Measurements from ENCODE around the gene TMEM236.

TMEM236 gene

GRCh38 chr10:17816199-17816598 is 64.2 kb downstream of the TMEM236 start:
- DNase-seq (ENCODE audit: low read depth) = no peak
- no peak for TF ChIP-seq CTCF (IDR thresholded peaks at IDR 0.05; ENCODE audit: low read depth, low read length, missing control alignments)

GRCh38 chr10:17817316-17817715 is 65.3 kb downstream of the TMEM236 start:
- no peak for TF ChIP-seq CTCF (IDR thresholded peaks at IDR 0.05; ENCODE audit: low read depth, low read length, missing control alignments)
- H3K4me3 ChIP-seq (ENCODE audit: low read depth, low read length) = no peak overlapping the region
- no peak for DNase-seq (ENCODE audit: low read depth)

More at GRCh38 chr10:17816199-17816598, 64.2 kb downstream of the TMEM236 start:
- no peak overlapping the region for H3K4me3 ChIP-seq (ENCODE audit: low read depth, low read length)

GRCh38 chr10:17817790-17818189 is 65.8 kb downstream of the TMEM236 start:
- no peak for DNase-seq (ENCODE audit: low read depth)
- no peak for TF ChIP-seq CTCF (IDR thresholded peaks at IDR 0.05; ENCODE audit: low read depth, low read length, missing control alignments)

GRCh38 chr10:17819836-17820235 is 67.8 kb downstream of the TMEM236 start:
- no peak for DNase-seq (ENCODE audit: low read depth)
- no peak for TF ChIP-seq CTCF (IDR thresholded peaks at IDR 0.05; ENCODE audit: low read depth, low read length, missing control alignments)
- no peak overlapping the region for H3K4me3 ChIP-seq (ENCODE audit: low read depth, low read length)

More at GRCh38 chr10:17817790-17818189, 65.8 kb downstream of the TMEM236 start:
- no peak overlapping the region for H3K4me3 ChIP-seq (ENCODE audit: low read depth, low read length)

- no peak for DNase-seq (ENCODE audit: low read depth)
- no peak for TF ChIP-seq CTCF (IDR thresholded peaks at IDR 0.05; ENCODE audit: low read depth, low read length, missing control alignments)
- no peak overlapping the region for H3K4me3 ChIP-seq (ENCODE audit: low read depth, low read length)
Measured at GRCh38 chr10:17820943-17821342, 68.9 kb downstream of the TMEM236 start.

GRCh38 chr10:17821893-17822292 is 69.9 kb downstream of the TMEM236 start:
- no peak for DNase-seq (ENCODE audit: low read depth)
- H3K4me3 ChIP-seq (ENCODE audit: low read depth, low read length) = no peak overlapping the region
- no peak for TF ChIP-seq CTCF (IDR thresholded peaks at IDR 0.05; ENCODE audit: low read depth, low read length, missing control alignments)

- no peak overlapping the region for H3K4me3 ChIP-seq (ENCODE audit: low read depth, low read length)
- DNase-seq (ENCODE audit: low read depth) = no peak
- no peak for TF ChIP-seq CTCF (IDR thresholded peaks at IDR 0.05; ENCODE audit: low read depth, low read length, missing control alignments)
Measured at GRCh38 chr10:17831341-17831740, 79.3 kb downstream of the TMEM236 start.
